Placental pericyte (primary cell): ENCODE results near the gene UBE2Q1. TPM values are rescaled to one million over a fixed set of nuclear protein-coding genes. Genes with fewer than 3 reads are reported as not detected.

Experiments used
- total RNA-seq: library from RNA; depleted of rRNA; stranded (reverse); fragments of >200 nt; gene quantifications from 2 replicates; pipeline ENCODE4 v1.2.3, GENCODE V29; 2012

UBE2Q1 gene
- total RNA-seq: 25.6 and 28.2 TPM in 2 replicates

DNA sequence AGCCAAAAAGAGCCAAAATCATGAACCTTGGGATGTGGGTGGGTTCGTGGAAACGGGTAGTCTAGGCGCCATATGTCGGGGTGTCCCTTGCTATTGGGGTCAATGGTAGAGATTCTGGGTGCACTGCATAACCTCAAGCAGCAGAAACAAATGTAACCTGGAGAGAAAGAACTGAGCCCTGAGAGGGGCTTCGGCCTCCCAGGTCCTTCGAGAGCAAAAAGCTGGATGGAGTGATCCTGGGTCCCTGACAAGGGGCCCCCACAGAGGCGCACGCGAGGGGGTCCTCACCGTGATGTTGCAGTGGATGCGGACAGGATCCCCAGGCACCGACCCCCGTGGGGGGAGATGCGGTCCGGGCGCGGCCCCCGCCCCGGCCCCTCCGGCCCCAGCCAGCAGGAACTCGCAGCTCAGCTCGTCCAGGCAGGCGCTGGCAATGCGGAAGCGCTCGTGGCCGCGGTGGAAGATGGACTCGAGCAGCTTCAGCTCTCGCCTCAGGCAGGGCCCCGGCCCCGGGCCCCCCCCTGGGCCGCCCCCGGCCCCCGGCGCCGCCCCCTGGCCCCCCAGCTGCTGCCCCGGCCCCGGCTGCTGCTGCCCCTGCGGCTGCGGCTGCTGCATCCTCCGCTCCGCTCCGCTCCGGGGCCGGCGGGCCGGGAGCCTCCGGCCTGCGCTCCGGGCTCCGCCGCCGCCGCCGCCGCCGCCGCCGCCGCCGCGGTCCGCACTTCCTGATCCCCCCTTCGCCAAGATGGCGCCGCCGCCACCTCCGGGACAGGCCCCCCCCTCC is at the start of gene UBE2Q1:
TSS of gene UBE2Q1 (minus strand) at position 724 of the 781 bp plus-strand sequence. CDS start at position 615, 109 bp downstream.

DNA sequence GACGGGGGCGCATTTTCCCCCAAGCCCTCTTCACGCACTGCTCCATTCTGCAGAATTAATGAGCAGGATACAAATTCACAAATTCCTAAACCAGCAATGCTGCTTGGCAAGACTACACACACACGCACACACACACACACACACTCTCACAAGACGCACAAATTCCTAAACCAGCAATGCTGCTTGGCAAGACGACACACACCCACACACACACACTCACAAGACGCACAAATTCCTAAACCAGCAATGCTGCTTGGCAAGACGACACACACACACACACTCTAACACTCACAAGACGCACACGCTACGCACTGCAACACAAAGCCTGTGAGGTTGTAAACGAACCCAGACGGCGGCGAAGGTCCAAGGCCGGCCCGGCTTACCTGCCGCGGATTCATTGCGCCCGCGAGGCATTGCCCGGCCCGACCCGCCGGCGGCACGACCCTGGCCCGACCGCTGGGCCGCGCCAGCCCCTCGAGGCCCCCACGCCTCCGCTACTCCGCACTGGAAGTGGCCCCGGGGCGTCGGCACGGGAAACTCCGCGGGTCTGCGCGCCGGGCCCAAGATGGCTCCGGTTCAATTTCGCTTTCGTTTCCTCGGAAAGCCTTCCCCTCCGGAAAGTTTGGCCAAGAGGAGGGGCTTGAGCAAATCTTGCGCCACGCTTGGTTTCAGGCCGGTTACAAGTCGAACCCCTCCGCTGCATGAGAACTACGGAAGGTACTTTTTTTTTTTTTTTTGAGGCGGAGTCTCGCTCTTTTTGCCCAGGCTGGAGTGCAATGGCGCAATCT is 49.3 kb upstream of the UBE2Q1 start, which contains the start of gene ADAR:
TSS of gene ADAR (minus strand) at position 578 of the 788 bp plus-strand sequence. CDS start at position 398, 180 bp downstream.

DNA sequence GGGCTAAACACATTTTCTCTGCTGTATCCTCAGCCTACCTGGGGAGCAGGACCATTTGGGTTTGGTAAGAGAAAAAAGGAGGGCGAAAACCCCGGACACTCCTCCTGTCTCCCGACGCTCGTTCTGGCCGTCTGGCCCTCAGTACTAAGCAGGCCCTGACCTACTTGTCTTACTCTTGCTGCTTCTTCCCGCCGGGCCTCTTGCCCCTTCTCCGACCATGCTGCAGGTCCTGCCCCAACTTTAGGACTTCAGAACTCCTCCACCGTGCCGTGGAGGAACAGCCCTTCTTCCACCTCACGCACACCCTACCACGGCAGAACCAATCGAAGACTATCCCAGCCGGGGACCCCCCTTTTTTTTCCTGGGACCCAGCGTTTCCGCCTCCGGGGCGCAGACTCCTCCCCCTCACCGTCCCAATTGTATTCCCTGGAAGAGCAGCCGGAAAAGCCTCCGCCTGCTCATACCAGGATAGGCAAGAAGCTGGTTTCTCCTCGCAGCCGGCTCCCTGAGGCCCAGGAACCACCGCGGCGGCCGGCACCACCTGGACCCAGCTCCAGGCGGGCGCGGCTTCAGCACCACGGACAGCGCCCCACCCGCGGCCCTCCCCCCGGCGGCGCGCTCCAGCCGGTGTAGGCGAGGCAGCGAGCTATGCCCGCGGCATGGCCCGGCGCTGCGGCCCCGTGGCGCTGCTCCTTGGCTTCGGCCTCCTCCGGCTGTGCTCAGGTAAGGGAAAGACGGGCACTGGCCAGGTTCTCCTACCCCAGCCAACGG is 9.1 kb upstream of the UBE2Q1 start, which contains the start of gene CHRNB2:
TSS of gene CHRNB2 (plus strand) at position 393 of the 771 bp plus-strand sequence. CDS start at position 660, 267 bp downstream.

DNA sequence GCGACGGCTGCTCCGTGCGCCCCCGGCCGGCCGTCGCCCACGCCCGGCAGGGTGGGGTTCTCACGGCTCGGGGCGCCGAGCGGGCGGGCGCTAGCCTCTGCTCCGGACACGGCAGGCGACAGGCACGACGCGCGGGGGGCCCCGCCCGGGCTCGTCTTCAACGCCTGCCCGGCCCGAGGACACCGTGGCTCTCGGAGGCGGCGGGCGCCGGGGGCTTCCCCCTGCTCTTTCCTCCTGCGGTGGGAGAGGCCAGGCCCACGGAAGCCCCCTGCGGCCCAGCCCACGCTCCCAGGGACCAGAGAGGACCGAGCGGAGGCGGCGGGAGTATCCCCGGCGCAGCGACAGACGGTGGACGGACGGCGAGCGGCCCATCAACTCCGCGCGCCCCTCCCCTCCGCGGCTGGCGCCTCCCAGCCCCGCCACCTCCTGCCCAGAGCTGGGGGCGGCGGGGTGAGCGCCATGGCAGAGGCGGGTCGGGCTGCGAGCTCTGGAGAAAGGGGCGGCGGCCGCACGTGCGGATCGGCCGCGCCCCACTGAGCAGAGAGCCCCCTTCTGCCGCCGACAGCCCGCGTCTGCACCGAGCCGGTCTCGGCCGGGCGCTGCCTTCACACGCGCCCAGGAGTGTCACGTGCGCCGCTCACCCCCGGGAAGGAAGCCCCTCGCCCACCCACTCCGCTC is 56.3 kb downstream of the UBE2Q1 start, which contains the start of the genes SHE and TDRD10:
TSS of gene SHE (minus strand) at position 347 of the 678 bp plus-strand sequence. CDS start 386 bp downstream, outside the sequence.
TSS of gene TDRD10 (plus strand) at position 154 of the 678 bp plus-strand sequence. CDS start 4,685 bp downstream, outside the sequence.

Other genes starting within 250 kb of the UBE2Q1 start
- gene AQP10, start 237.6 kb downstream of the UBE2Q1 start, total RNA-seq: not detected in 2 replicates
- 171 and 205 TPM in 2 replicates for gene ATP8B2, start 233.1 kb downstream of the UBE2Q1 start, total RNA-seq
- gene IL6R, start 153.3 kb downstream of the UBE2Q1 start, total RNA-seq: 3.6 and 3.7 TPM in 2 replicates
- gene TDRD10, start 56.4 kb downstream of the UBE2Q1 start, total RNA-seq: not detected in 2 replicates
- gene SHE, start 56.2 kb downstream of the UBE2Q1 start, total RNA-seq: under 0.01 TPM in 1 of 2 replicates, not detected in the other
- gene CHRNB2, start 9.1 kb upstream of the UBE2Q1 start, total RNA-seq: under 0.01 TPM in 1 of 2 replicates, not detected in the other
- 103 and 143 TPM in 2 replicates for gene ADAR, start 49.5 kb upstream of the UBE2Q1 start, total RNA-seq